Measurements from ENCODE around the gene IQGAP3. TPM values are rescaled to one million over a fixed set of nuclear protein-coding genes. Genes with fewer than 3 reads are reported as not detected.

Gene IQGAP3
- total RNA-seq, 2 experiments from 2014 or later, result 24.3 to 31.3 TPM

DNA sequence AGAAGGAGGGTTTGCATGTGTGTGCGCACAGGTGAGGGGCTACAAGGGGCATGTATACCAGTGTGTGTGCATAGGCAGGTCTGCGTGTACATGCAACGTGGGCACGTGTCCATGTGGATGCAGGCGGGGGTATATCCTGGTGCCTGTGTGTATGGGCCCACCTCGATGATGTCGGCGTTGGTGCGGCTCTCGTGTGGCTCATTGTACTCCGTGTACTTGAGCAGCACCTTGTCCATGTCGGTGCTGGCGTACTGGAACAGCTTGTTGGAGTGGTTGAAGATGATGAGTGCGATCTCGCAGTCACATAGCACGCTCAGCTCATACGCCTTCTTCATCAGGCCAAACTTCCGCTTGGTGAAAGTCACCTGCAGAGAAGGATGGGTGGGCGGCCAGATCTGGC, 90.1 kb downstream of the IQGAP3 start:
- Mint-ChIP-seq H3K4me3 (no peak overlapping the region), H3K9me3 (ENCODE audit: low read depth) (no peaks in the 10 kb centered on the region), H3K27me3 (no peaks in the 10 kb centered on the region), H3K27ac (peak overlapping the region; percentile 72), H3K4me1 (peaks cover 68% of the 10 kb centered on the region), H3K36me3 (peaks cover 52% of the 10 kb centered on the region)
- no peak for ATAC-seq
- no peak for DNase-seq
- CTCF ChIA-PET, result interaction anchor here (1.2 to 17.1 kb wide), 8 partner anchors 15 to 126 kb away, joined by 3 to 372 read pairs (median 15); partner anchors contain the start of gene MEF2D

DNA sequence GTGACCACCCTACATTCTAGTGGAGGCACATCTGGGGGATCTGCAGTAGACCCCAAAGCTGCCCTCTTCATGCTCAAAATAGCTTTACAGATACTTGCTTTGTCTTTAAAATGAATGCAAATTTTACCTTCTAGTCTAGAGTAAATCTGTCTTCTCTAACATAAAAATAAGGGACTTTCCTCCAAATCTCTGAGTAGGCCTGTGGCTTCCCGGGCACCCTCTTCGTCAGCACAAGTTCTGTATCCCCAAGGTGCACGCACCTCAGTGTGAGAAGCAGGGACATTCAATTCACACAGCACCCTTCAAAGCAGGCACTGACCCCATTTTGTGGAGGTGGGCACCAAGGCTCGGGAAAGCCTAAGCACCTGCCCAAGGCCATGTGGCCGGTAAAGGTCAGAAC, 90.8 kb downstream of the IQGAP3 start:
- peak overlapping the region; percentile 72 for H3K27ac Mint-ChIP-seq
- H3K4me1 Mint-ChIP-seq, result peaks cover 68% of the 10 kb centered on the region
- H3K4me3 Mint-ChIP-seq, result peak overlapping the region; percentile 3
- no peak for DNase-seq
- no peak for ATAC-seq
- CTCF ChIA-PET, result interaction anchor here (1.2 to 17.1 kb wide), 35 partner anchors 11 to 203 kb away, joined by 3 to 372 read pairs (median 9); partner anchors contain the start of genes GPATCH4, IQGAP3, MEF2D and NAXE
- H3K36me3 Mint-ChIP-seq, result peaks cover 55% of the 10 kb centered on the region
- no peaks in the 10 kb centered on the region for H3K27me3 Mint-ChIP-seq
- H3K9me3 Mint-ChIP-seq (ENCODE audit: low read depth), result no peaks in the 10 kb centered on the region

DNA sequence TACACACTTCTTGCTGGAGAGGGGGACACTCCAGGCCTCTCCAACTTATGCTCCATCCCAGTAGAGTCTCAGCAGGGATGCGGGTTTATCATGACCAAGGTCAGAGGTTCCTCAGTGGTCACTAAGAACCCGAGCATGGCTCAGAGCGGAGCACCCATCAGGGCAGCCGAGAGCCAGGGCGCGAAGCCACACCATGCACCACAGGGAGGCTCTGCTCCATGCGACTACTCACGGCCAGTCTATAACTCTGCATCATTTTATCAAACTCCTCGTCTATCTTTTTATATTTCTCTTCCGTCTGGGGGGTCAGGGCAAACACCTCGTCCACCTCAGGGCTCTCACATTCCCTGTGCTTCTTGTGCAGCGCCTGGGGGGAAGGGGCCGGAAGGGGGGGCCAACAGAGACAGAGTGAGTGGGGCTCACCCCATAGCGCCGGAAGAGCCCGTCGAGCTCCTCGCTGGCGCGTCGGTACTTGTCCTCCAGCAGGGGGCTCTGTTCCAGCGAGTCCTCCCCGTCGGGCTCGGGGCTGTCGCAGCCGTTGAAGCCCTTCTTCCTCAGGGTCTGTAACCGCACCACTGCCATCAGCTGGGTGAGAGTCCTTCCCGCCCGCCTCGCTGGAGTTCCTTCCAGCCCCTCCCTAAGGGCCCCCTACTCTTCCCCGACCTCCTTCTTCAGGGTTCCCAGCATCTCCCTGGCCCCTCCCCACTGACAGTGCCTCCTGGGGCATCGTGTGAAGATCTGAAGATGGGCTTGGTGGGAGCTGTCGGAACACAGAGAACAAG, 91.8 kb downstream of the IQGAP3 start:
- H3K36me3 Mint-ChIP-seq, result peaks cover 60% of the 10 kb centered on the region
- H3K4me3 Mint-ChIP-seq, result peak overlapping the region; percentile 42
- peak overlapping the region; percentile 72 for H3K27ac Mint-ChIP-seq
- H3K9me3 Mint-ChIP-seq (ENCODE audit: low read depth), result no peaks in the 10 kb centered on the region
- ATAC-seq (peak; percentile 89), DNase-seq (peak; percentile 88)
- no peaks in the 10 kb centered on the region for H3K27me3 Mint-ChIP-seq
- CTCF ChIA-PET, result interaction anchor here (0.6 to 17.1 kb wide), 55 partner anchors 10 to 895 kb away, joined by 3 to 372 read pairs (median 6); partner anchors contain the start of genes GPATCH4, IQGAP3, MEF2D and NAXE
- peaks cover 71% of the 10 kb centered on the region for H3K4me1 Mint-ChIP-seq

DNA sequence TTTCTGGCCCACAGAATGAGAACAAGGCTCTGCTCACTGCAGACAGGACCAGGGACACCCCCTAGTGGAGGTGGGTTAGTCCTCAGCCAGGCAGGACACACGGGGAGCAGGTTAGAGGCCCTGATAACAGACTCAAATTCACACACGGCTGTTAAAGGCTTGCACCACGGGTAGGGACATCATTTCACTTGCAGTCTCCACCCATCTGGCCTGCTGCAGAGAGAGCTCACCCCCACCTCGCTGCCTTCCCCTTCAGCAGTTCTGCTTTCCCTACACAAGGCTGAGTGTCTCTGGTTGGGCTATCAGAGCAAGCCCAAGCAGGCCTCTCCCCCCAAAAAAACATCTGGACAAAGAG, 92.4 kb downstream of the IQGAP3 start:
- Mint-ChIP-seq H3K36me3 (peaks cover 64% of the 10 kb centered on the region), H3K9me3 (ENCODE audit: low read depth) (no peaks in the 10 kb centered on the region), H3K4me1 (peaks cover 77% of the 10 kb centered on the region), H3K27me3 (no peaks in the 10 kb centered on the region), H3K4me3 (no peak overlapping the region), H3K27ac (peak overlapping the region; percentile 72)
- no peak for DNase-seq
- ATAC-seq, result no peak
- CTCF ChIA-PET, result interaction anchor here (0.6 to 17.1 kb wide), 54 partner anchors 10 to 894 kb away, joined by 3 to 372 read pairs (median 6); partner anchors contain the start of genes GPATCH4, IQGAP3, MEF2D and NAXE

DNA sequence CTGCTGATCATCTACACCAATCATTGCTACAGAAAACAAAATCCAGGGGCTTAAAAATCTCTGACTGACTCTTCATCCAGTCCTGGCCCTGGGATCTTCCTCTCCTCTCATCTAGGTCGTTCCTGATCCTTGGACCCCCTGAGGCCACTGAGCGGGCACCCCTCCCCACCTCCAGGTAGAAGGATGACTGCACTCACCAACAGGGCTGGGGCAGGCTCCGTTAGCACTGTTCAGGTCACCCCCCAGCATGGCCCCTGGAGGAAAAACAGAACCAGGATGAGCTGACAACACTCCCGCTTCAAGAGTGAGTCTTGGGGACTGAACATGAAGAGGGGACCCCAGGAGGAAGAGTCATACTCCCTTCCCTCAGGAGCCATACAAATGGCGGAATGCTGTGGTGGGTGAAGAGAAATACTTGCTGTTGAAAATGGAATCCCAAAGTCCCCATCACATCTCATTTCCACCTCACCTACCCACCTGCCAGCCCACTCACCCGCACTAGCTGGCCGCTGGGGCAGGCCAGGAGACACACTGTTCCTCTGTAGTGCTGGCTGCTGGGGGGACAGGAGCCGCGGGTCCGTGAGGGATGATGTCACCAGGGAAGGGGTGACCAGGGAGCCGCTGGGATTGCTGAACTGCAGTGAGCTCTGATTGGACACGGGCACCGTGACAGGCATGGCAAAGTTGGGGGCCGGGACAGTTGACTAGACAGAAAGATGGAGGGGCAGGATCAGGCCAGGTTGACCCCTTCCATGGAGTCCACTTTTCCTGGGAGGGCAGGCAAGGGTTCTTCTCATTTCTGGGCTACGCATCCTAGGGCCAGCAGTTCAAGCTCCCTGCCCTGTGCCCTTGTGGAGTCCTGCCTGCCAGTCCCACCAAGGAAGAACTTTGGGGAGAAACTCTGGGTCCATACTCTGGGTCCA, 93.0 kb downstream of the IQGAP3 start:
- no peak for ATAC-seq
- CTCF ChIA-PET, result interaction anchor here (1.8 to 17.1 kb wide), 9 partner anchors 18 to 129 kb away, joined by 4 to 372 read pairs (median 13); partner anchors contain the start of genes IQGAP3 and MEF2D
- Mint-ChIP-seq H3K36me3 (peaks cover 68% of the 10 kb centered on the region), H3K27me3 (no peaks in the 10 kb centered on the region), H3K4me1 (peaks cover 75% of the 10 kb centered on the region), H3K4me3 (no peak overlapping the region), H3K9me3 (ENCODE audit: low read depth) (no peaks in the 10 kb centered on the region), H3K27ac (no peak overlapping the region)
- no peak for DNase-seq

GRCh38 chr1:156478250-156478627, 94.1 kb downstream of the IQGAP3 start:
- Mint-ChIP-seq H3K36me3 (peaks cover 75% of the 10 kb centered on the region), H3K27me3 (no peaks in the 10 kb centered on the region), H3K27ac (no peak overlapping the region), H3K9me3 (ENCODE audit: low read depth) (no peaks in the 10 kb centered on the region), H3K4me1 (peaks cover 70% of the 10 kb centered on the region), H3K4me3 (no peak overlapping the region)
- no peak for ATAC-seq
- CTCF ChIA-PET, result interaction anchor here (2.6 to 17.1 kb wide), 2 partner anchors 19 to 130 kb away, joined by 8 to 372 read pairs; partner anchors contain the start of gene MEF2D
- DNase-seq, result no peak

DNA sequence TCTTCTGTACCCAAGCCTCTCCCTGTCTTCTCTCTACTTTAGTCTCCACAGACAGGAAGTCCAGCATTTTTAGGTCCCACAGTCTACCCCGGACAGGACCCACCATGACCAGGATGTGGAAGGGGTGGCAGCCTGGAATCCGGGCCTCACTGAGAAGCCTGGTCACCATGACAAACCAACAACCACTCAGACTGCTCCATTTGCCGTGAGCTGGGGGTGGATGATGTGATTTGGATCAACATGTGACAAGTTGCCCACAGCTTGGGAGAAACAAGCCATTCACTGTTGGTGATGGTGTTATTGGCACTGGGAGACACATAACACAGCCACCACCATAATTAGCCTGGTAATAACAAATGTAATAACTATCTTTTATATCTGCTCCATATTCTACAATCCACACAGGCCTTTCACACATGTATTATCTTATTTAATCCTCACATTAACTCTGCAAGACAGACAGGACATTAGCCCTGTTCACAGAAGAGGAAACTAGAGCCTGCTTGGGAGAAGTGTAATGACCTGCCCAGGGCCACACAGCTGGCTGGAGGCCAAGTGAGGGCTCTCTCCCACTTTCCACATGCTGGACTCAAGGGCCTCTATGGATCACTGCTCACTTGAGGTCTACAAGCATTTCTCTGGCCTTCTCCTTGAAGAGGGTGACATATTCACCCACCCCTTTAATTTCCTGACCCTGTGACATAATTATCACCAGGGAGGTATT, 94.7 kb downstream of the IQGAP3 start:
- no peak overlapping the region for H3K4me3 Mint-ChIP-seq
- no peak overlapping the region for H3K27ac Mint-ChIP-seq
- H3K4me1 Mint-ChIP-seq, result peaks cover 65% of the 10 kb centered on the region
- ATAC-seq, result no peak
- H3K9me3 Mint-ChIP-seq (ENCODE audit: low read depth), result no peaks in the 10 kb centered on the region
- no peak for DNase-seq
- H3K27me3 Mint-ChIP-seq, result no peaks in the 10 kb centered on the region
- H3K36me3 Mint-ChIP-seq, result peaks cover 74% of the 10 kb centered on the region
- CTCF ChIA-PET, result interaction anchor here (0.8 to 17.1 kb wide), 3 partner anchors 19 to 131 kb away, joined by 3 to 372 read pairs (median 8); partner anchors contain the start of gene MEF2D

DNA sequence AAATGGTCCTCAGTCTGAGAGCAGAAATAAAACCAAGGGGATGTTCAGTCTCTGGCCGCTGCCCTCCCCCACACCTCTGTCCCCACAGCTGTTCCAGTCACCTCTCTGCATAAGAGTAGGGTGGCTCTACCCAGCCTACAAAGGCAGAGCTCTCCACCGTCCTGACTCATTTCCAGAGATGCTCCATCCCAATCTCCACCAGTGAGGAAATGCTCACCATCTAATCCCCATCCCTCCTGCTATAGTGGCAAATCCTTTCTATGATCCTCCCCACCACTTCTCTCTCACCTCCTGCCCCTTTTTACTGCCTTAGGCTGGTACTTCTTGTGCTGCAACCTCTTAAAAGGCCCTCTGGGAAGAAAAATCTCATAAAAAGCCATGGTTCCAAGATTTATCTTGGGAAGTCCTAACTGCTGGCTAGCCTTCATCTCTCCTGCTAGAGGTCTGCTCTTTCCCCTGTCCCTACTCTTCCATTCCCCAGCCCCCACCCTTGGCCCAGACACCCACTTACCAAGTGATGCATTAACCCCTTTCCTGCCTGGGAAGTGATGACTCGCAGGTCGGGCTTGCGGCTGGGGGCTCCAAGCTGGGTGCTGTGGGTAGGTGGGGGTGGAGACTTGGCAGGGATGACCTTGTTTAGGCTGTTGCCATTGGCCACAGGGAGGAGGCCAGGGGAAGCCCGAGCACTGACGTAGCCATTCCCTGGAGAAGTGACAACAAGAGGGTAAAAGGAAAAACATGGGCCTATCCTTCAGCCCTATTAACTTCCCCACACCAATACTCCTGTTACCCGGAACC, 95.7 kb downstream of the IQGAP3 start:
- H3K27me3 Mint-ChIP-seq, result no peaks in the 10 kb centered on the region
- peaks cover 68% of the 10 kb centered on the region for H3K36me3 Mint-ChIP-seq
- H3K4me1 Mint-ChIP-seq, result peaks cover 55% of the 10 kb centered on the region
- DNase-seq (no peak), ATAC-seq (no peak)
- no peak overlapping the region for H3K4me3 Mint-ChIP-seq
- CTCF ChIA-PET, result interaction anchor here (0.8 to 17.1 kb wide), 3 partner anchors 20 to 132 kb away, joined by 3 to 372 read pairs (median 8); partner anchors contain the start of gene MEF2D
- H3K27ac Mint-ChIP-seq, result peak overlapping the region; percentile 3
- no peaks in the 10 kb centered on the region for H3K9me3 Mint-ChIP-seq (ENCODE audit: low read depth)

DNA sequence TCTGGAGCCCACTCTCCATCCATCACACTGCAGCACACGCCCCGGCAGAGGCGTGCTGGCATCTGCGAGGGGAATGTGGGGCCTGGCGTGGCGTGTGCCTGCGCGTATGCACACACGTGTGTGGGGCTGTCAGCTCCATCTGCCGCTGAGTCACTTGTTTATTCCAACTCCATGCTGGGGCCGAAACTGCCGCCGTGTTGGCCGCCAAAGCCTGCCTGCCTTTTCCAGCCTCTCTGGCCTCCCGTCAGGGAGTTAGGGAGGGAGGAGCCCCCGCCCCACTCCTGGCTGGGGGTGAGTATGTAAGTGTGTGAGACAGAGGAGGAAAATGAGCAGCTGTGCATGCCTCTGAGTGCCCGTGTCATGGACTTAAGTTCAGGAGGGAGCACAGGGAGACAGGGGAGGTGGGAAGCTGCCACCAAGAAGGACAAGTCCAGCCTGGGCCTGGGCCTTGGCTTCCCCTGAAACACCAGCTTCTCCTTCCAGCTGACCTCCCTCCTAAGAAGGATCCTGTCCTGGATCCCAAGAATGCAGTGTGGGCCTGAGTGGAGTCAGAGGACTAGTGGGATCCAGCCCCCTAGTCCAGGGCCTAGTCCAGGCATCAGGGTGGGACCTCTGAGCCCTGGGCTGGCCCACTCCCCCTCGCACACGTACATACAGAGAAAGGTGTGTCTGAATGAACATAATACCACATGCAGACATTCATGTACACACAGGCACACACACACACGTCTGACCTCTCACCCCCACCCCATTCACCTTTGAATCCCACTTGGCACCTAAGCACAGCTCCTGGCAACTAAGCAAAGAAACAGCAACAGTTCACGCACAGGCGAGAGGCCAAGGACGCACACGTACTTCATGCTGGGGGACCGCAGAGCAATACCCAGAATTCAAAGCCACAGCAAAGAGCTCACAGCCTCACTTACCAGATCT, 96.5 kb downstream of the IQGAP3 start:
- Mint-ChIP-seq H3K36me3 (peaks cover 62% of the 10 kb centered on the region), H3K4me3 (no peak overlapping the region), H3K27me3 (no peaks in the 10 kb centered on the region), H3K9me3 (ENCODE audit: low read depth) (no peaks in the 10 kb centered on the region), H3K27ac (peak overlapping the region; percentile 26), H3K4me1 (peaks cover 46% of the 10 kb centered on the region)
- ATAC-seq (no peak), DNase-seq (no peak)
- CTCF ChIA-PET, result no interaction called here

All from activated CD8-positive, alpha-beta memory T cell treated with anti-CD3 and anti-CD28 coated beads, Interleukin-2, amount 10 ng/mL, durations not matched to agents 7 days and 5 days (primary cell).